Endothelial cell of umbilical vein (primary cell): ENCODE results near the gene DUSP16. TPM values are rescaled to one million over a fixed set of nuclear protein-coding genes. Genes with fewer than 3 reads are reported as not detected.

Source experiments
- BruUV-seq: library from RNA; stranded (reverse); fragments of 400-500 nt; replicated peaks from 2 replicates; lab custom pipeline; 2021; lab: Mats Ljungman, UMichigan
- CTCF ChIA-PET: fragments of 300-600, 350-600 bp; sonication (Branson Sonifier 250); formaldehyde crosslinking; loops from one replicate; lab custom pipeline; 2021; ENCODE audit warnings: antibody characterized with exemption, inconsistent platforms; lab: Charles Lee
- POLR2A ChIA-PET: fragments of 300-600, 350-600 bp; sonication (Branson Sonifier 250); formaldehyde crosslinking; loops from one replicate; lab custom pipeline; 2021; ENCODE audit warnings: antibody characterized with exemption, inconsistent platforms; lab: Charles Lee
- DNase-seq: peaks from one replicate; pipeline ENCODE4 v3.0.0-alpha.2; 2011; ENCODE audit warnings: low read depth, low spot score
- FAIRE-seq: peaks from 2 replicates; lab custom pipeline; 2011; peaks lifted over from hg19 to GRCh38; lab: Jason Lieb, UNC
- H2AFZ ChIP-seq: 2 replicates; pipeline ENCODE4 v1.6.0; 2012; ENCODE audit warnings: low read depth, low read length, control low read depth, inconsistent platforms
- H3K27ac ChIP-seq: 2 replicates; pipeline ENCODE4 v1.5.1; 2011; ENCODE audit warnings: low read depth, mild to moderate bottlenecking, control low read depth, low read length, moderate library complexity; ENCODE audit not compliant: insufficient read depth
- H3K27me3 ChIP-seq, 2 experiments: 2 replicates each; pipeline versions ENCODE4 v1.6.0 to v1.6.1; 2011; ENCODE audit warnings: low read length in 2 of 2, mixed read lengths in 1 of 2; ENCODE audit not compliant: control insufficient read depth in 2 of 2, insufficient read depth in 2 of 2
- H3K36me3 ChIP-seq, 2 experiments: 2 replicates in 1 of 2; 3 replicates in 1 of 2; pipeline ENCODE4 v1.5.1; 2011; ENCODE audit warnings: low read length in 2 of 2, mild to moderate bottlenecking in 1 of 2, moderate library complexity in 1 of 2; ENCODE audit not compliant: control insufficient read depth in 2 of 2, insufficient read depth in 2 of 2; ENCODE audit errors: extremely low read depth in 1 of 2
- H3K4me1 ChIP-seq: 3 replicates; pipeline ENCODE4 v1.5.1; 2011; ENCODE audit warnings: mild to moderate bottlenecking, low read length; ENCODE audit not compliant: control insufficient read depth, insufficient read depth; ENCODE audit errors: extremely low read depth
- H3K4me2 ChIP-seq: 2 replicates; pipeline ENCODE4 v1.6.1; 2011; ENCODE audit warnings: low read length, control low read depth, mixed read lengths; ENCODE audit not compliant: insufficient read depth
- H3K4me3 ChIP-seq, 3 experiments: fragments of 200-600 bp in 1 of 3; sonication (generic), shearing (Covaris generic) in 1 of 3; replicated peaks in 1 of 3; 2 replicates each; pipeline ENCODE4 v1.5.1; 2011 to 2016; ENCODE audit warnings: control low read depth in 3 of 3, low read length in 3 of 3, mild to moderate bottlenecking in 2 of 3, inconsistent platforms in 1 of 3, low read depth in 1 of 3, moderate library complexity in 1 of 3; ENCODE audit not compliant: insufficient read depth in 1 of 3
- H3K79me2 ChIP-seq: 2 replicates; pipeline ENCODE4 v1.6.0; 2012; ENCODE audit warnings: low read length, inconsistent platforms; ENCODE audit not compliant: control insufficient read depth, insufficient read depth
- H3K9ac ChIP-seq: replicated peaks from 2 replicates; pipeline ENCODE3; 2011; ENCODE audit warnings: low read length, control low read depth; ENCODE audit not compliant: insufficient read depth; ENCODE audit errors: extremely low read depth
- H3K9me1 ChIP-seq: replicated peaks from 3 replicates; pipeline ENCODE4 v1.6.0; 2011; ENCODE audit warnings: mild to moderate bottlenecking, low read length; ENCODE audit not compliant: control insufficient read depth, insufficient read depth; ENCODE audit errors: extremely low read depth
- H3K9me3 ChIP-seq: replicated peaks from 2 replicates; pipeline ENCODE4 v1.5.1; 2012; ENCODE audit warnings: low read length, inconsistent platforms; ENCODE audit not compliant: control insufficient read depth, insufficient read depth
- H4K20me1 ChIP-seq: replicated peaks from 2 replicates; pipeline ENCODE3; 2011; ENCODE audit warnings: mild to moderate bottlenecking, low read length; ENCODE audit not compliant: control insufficient read depth, insufficient read depth; ENCODE audit errors: extremely low read depth
- CTCF ChIP-seq, 2 donors: IDR thresholded peaks; 1 replicate in 1 of 2; 2 replicates in 1 of 2; pipeline ENCODE4 v1.5.1; 2011; ENCODE audit warnings: low read length in 2 of 2, mild to moderate bottlenecking in 2 of 2, moderate library complexity in 2 of 2, control low read depth in 1 of 2, inconsistent platforms in 1 of 2, low read depth in 1 of 2; ENCODE audit not compliant: insufficient read depth in 1 of 2; ENCODE audit errors: extremely low read depth in 1 of 2
- EZH2 ChIP-seq: IDR thresholded peaks from 2 replicates; pipeline ENCODE4 v1.6.1; 2012; ENCODE audit warnings: borderline replicate concordance, low read depth, mild to moderate bottlenecking, moderate library complexity, low read length, inconsistent platforms; ENCODE audit not compliant: severe bottlenecking
- FOS ChIP-seq: IDR thresholded peaks from 2 replicates; pipeline ENCODE4 v1.6.1; 2011; ENCODE audit warnings: mild to moderate bottlenecking, low read length, moderate library complexity, borderline replicate concordance; ENCODE audit not compliant: insufficient read depth
- GATA2 ChIP-seq: IDR thresholded peaks from 2 replicates; pipeline ENCODE4 v1.7.0; 2011; ENCODE audit warnings: low read depth, mild to moderate bottlenecking, moderate library complexity, mixed read lengths, low read length; ENCODE audit not compliant: insufficient read length, insufficient read depth
- JUN ChIP-seq: IDR thresholded peaks from 2 replicates; pipeline ENCODE4 v1.6.1; 2011; ENCODE audit warnings: borderline replicate concordance, low read depth; ENCODE audit not compliant: insufficient read length, insufficient read depth
- MAX ChIP-seq: IDR thresholded peaks from 2 replicates; pipeline ENCODE4 v1.6.1; 2011; ENCODE audit not compliant: insufficient read depth, insufficient read length
- MYC ChIP-seq: IDR thresholded peaks from one replicate; pipeline ENCODE4 v1.6.1; 2011; ENCODE audit warnings: mild to moderate bottlenecking, low read depth, low read length
- POLR2A ChIP-seq: IDR thresholded peaks from 2 replicates; pipeline ENCODE4 v1.6.1; 2012; ENCODE audit warnings: low read depth, mild to moderate bottlenecking, control low read depth, low read length
- POLR2AphosphoS5 ChIP-seq: IDR thresholded peaks from 2 replicates; pipeline ENCODE4 v1.6.1; 2012; ENCODE audit warnings: low read depth, mild to moderate bottlenecking, control low read depth, low read length, moderate library complexity; ENCODE audit not compliant: insufficient read depth
- dilution Hi-C: fragments of 300-500 bp; cut with MboI; formaldehyde crosslinking; loops from one replicate; pipeline ENCODE4 v1.15.0; 2019; ENCODE audit warnings: low sequenced_read_pairs; ENCODE audit not compliant: extremely low pct_ligation_motif_present
- intact Hi-C: fragments of 100-400 bp; cut with micrococcal nuclease; formaldehyde crosslinking; loops from one replicate; pipeline ENCODE4 v1.10.0; 2022
- polyA plus RNA-seq, 4 experiments: library from polyadenylated mRNA; depleted of rRNA in 3 of 4; stranded (reverse) in 3 of 4; unstranded in 1 of 4; fragments of >200 nt; gene quantifications; 2 replicates each; pipeline versions ENCODE4 v1.2.1 to v1.2.3, GENCODE V29; 2011 to 2012; ENCODE audit warnings: missing spikeins in 1 of 4
- total RNA-seq: library from RNA; stranded (reverse); gene quantifications from 2 replicates; pipeline ENCODE4 v1.2.3, GENCODE V29; 2021

DUSP16 gene
- total and polyA plus RNA-seq, 2 donors (not counting 3 experiments of a cell fraction or from before 2014, with no cell fraction given): 7.4 to 19.5 TPM

- no peaks in the 10 kb centered on the region for H4K20me1 ChIP-seq
- no peak overlapping the region for H3K27ac ChIP-seq
- H3K9me3 ChIP-seq: no peaks in the 10 kb centered on the region
- no peaks in the 10 kb centered on the region for H3K79me2 ChIP-seq
- H3K27me3 ChIP-seq: peaks cover 0 to 5% of the 10 kb centered on the region in 2 experiments
- no peak overlapping the region for H2AFZ ChIP-seq
- no peak for DNase-seq
- ChIA-PET POLR2A (interaction anchor here (0.6 kb wide), 1 partner anchor 32 kb away, joined by 5 read pairs; no protein-coding TSS in a partner anchor), CTCF (interaction anchor here (1.6 kb wide), 1 partner anchor 14 kb away, joined by 4 read pairs; no protein-coding TSS in a partner anchor)
- H3K4me1 ChIP-seq: no peaks in the 10 kb centered on the region
- dilution Hi-C loops: no loop called here
- no peak overlapping the region for H3K9ac ChIP-seq
- no TSS peak for BruUV-seq
- intact Hi-C loops: no loop called here
- TF ChIP-seq CTCF (IDR thresholded peaks at IDR 0.05; ENCODE audit: extremely low read depth in 1 of 2, insufficient read depth in 1 of 2, low read depth in 1 of 2, low read length in 2 of 2) (no peak), FOS (no peak), GATA2 (no peak), POLR2AphosphoS5 (no peak), POLR2A (no peak), MYC (no peak), MAX (no peak), EZH2 (no peak), JUN (no peak)
- H3K36me3 ChIP-seq: no peaks in the 10 kb centered on the region
- FAIRE-seq: no peak
- H3K9me1 ChIP-seq: no peaks in the 10 kb centered on the region
- H3K4me2 ChIP-seq: no peak overlapping the region
- no peak overlapping the region for H3K4me3 ChIP-seq
Observed at GRCh38 chr12:12577786-12578185, 15.1 kb upstream of the DUSP16 start.
